ENCODE results near the gene LPA. TPM values are rescaled to one million over a fixed set of nuclear protein-coding genes. Genes with fewer than 3 reads are reported as not detected.

The LPA gene
- total RNA-seq, 1 donor from 2014 or later = not detected

DNA sequence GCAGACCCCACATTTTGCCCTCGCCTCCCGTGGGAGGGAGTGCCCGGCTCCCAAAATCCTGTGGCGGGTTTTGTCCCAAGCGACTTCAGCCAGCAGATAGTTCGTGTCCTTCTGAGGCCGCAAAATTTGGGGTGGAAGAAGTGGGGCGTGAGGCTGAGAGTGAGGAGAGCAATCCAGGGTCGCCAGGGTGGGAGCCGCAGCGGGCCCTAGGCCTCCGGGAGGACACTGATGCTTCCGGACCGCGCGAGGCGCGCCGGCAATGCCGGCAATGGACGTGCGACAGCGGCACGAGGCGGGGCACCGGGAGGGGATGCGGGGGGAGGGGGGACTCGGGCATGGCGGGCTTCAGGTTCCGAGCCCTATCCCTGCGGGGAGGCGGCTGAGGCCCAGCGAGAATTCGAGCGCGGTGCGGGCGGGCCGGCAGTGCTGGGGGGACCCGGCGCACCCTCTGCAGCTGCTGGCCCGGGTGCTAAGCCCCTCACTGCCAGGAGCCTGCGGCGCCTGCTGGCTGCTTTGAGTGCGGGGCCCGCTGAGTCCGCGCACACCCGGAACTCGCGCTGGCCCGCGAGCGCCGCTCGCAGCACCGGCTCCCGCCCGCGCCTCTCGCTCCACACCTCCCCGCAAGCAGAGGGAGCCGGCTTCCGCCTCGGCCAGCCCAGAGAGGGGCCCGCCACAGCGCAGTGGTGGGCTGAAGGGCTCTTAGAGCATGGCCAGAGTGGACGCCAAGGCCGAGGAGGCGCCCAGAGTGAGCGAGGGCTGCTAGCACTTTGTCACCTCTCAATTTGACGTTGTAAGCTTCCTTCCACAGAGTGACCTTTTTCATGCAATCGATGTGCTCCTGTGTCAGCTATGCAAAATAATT, 143.8 kb downstream of the LPA start:
- intact Hi-C loops (cut with micrococcal nuclease) = loop anchor here (1.0 to 5.0 kb wide), 3 partner anchors 14 to 472 kb away; partner anchors contain the start of gene MAP3K4
- Mint-ChIP-seq H3K9me3 (no peaks in the 10 kb centered on the region), H3K4me1 (ENCODE audit: low read depth) (peaks cover 18% of the 10 kb centered on the region), H3K36me3 (ENCODE audit: low read depth) (peaks cover 3% of the 10 kb centered on the region), H3K27ac (peak overlapping the region; percentile 87), H3K27me3 (ENCODE audit: low read depth) (peaks cover 48% of the 10 kb centered on the region), H3K4me3 (ENCODE audit: low read depth) (peak overlapping the region; percentile 90)
- DNase-seq (ENCODE audit: low spot score) = peak; percentile 64

DNA sequence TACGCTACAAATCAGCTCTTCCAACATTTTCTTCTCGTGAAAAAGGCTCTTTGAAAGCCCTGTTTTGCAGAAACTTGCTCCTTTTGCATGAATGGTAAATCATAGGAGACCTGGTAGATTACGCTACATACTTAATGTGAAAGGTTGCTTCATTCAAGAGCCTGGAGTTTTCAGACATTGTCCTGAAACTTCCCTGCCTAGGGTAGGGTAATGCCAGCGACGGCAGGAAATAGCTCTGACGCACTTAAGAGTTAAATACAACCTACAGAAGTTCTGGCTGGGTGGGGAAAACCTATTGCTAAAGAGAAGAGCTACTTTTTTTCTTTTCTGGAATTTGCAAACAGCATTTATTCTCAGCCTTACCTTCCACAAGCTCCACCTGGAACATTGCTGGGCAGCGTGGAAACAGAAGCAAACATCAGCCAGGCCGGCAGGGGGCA, 144.5 kb downstream of the LPA start:
- no peaks in the 10 kb centered on the region for H3K9me3 Mint-ChIP-seq
- H3K27me3 Mint-ChIP-seq (ENCODE audit: low read depth) = peaks cover 51% of the 10 kb centered on the region
- H3K4me3 Mint-ChIP-seq (ENCODE audit: low read depth) = peak overlapping the region; percentile 90
- DNase-seq (ENCODE audit: low spot score) = no peak
- H3K27ac Mint-ChIP-seq = peak overlapping the region; percentile 87
- peaks cover 3% of the 10 kb centered on the region for H3K36me3 Mint-ChIP-seq (ENCODE audit: low read depth)
- peaks cover 18% of the 10 kb centered on the region for H3K4me1 Mint-ChIP-seq (ENCODE audit: low read depth)
- intact Hi-C loops (cut with micrococcal nuclease) = loop anchor here (1.0 to 5.0 kb wide), 3 partner anchors 15 to 473 kb away; partner anchors contain the start of gene MAP3K4

DNA sequence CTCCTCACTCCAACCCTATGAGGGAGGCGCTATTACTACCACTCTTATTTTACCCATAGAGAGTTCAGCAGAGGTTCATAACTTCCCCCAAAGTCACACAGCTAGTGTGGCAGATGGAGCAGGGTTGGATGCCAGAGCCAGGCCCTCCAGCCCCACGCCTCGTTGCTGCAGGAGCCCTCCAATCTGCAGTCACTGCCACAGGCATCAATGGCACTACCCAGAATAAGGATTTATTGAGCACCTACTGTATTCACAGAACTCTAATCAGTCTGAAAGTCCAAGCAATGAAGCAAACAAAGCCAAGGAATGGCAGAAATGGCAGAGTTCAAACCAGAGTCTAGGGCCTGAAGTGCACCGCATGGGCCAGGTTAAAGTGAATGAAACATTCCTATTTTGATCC, 144.9 kb downstream of the LPA start:
- Mint-ChIP-seq H3K36me3 (ENCODE audit: low read depth) (peaks cover 3% of the 10 kb centered on the region), H3K27me3 (ENCODE audit: low read depth) (peaks cover 54% of the 10 kb centered on the region), H3K27ac (no peak overlapping the region), H3K9me3 (no peaks in the 10 kb centered on the region), H3K4me3 (ENCODE audit: low read depth) (peak overlapping the region; percentile 39), H3K4me1 (ENCODE audit: low read depth) (peaks cover 18% of the 10 kb centered on the region)
- intact Hi-C loops (cut with micrococcal nuclease) = no loop called here
- DNase-seq (ENCODE audit: low spot score) = no peak

DNA sequence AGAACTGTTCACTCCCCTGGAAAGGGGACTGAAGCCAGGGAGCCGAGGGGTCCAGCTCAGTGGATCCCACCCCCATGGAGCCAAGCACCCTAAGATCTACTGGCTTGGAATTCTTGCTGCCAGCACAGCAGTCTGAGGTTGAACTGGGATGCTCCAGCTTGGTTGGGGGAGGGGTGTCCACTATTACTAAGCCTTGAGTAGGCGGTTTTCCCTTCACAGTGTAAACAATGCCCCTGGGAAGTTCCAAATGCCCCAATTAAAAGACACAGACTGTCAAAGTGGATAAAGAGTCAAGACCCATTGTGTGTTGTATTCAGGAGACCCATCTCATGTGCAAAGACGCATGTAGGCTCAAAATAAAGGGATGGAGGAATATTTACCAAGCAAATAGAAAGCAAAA, 150.2 kb downstream of the LPA start:
- no peak for DNase-seq (ENCODE audit: low spot score)
- Mint-ChIP-seq H3K4me3 (ENCODE audit: low read depth) (no peak overlapping the region), H3K9me3 (no peaks in the 10 kb centered on the region), H3K4me1 (ENCODE audit: low read depth) (peaks cover 3% of the 10 kb centered on the region), H3K36me3 (ENCODE audit: low read depth) (peaks cover 3% of the 10 kb centered on the region), H3K27ac (no peak overlapping the region), H3K27me3 (ENCODE audit: low read depth) (peaks cover 53% of the 10 kb centered on the region)
- intact Hi-C loops (cut with micrococcal nuclease) = no loop called here

DNA sequence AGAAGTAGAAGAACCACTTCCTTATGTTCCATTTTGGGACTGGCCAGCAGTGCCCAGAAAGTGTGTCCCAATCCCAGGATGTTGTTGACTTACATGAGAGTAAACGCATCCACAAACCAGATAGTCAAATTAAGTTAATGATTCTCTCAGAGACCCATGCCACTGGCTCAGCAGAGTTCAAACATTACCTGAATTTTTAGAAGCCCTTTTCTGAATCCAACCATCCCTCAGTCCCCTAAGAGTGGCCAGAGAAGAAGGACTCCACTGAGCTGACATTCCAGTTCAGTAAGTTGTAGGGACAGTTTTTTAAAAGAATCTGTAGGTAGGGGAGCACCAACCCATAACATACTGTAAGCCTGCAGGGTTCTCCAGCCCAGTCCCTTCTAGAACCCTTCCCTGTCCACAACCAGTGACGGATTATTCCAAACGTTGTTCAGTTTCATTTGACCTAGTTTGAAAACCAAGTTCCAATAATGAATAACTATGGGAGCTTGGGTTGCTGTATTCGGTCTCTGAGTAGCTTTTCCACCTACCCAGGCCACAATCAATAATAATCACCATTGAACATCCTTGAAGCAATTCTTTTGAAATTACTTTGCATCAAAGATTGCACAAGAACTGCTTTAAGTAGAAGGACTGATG, 153.0 kb downstream of the LPA start:
- no peak overlapping the region for H3K4me3 Mint-ChIP-seq (ENCODE audit: low read depth)

DNA sequence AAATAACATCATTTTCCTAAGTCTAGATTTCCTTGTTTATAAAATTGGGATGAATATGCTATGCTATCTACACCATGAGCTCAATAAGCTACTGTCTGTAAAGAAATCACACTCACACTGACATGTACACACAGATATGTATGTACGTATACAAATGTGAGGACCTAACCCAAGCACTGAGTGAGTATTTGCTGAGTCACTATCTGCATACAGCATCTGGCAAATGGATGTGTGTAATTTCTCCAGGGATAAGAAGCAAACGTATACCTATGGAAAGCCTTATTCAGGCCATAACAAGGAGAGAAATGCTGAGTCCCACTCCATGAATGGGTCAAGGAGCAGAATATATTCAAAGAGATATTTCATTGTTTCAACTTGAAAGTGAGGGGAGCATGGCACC, 153.9 kb downstream of the LPA start:
- Mint-ChIP-seq H3K9me3 (no peaks in the 10 kb centered on the region), H3K36me3 (ENCODE audit: low read depth) (no peaks in the 10 kb centered on the region), H3K27me3 (ENCODE audit: low read depth) (peaks cover 26% of the 10 kb centered on the region), H3K27ac (no peak overlapping the region), H3K4me3 (ENCODE audit: low read depth) (no peak overlapping the region), H3K4me1 (ENCODE audit: low read depth) (no peaks in the 10 kb centered on the region)
- intact Hi-C loops (cut with micrococcal nuclease) = no loop called here
- DNase-seq (ENCODE audit: low spot score) = no peak

More for the DNA sequence above, 153.0 kb downstream of the LPA start:
- intact Hi-C loops (cut with micrococcal nuclease) = no loop called here
- H3K9me3 Mint-ChIP-seq = no peaks in the 10 kb centered on the region
- no peak for DNase-seq (ENCODE audit: low spot score)
- no peak overlapping the region for H3K27ac Mint-ChIP-seq
- no peaks in the 10 kb centered on the region for H3K36me3 Mint-ChIP-seq (ENCODE audit: low read depth)
- H3K27me3 Mint-ChIP-seq (ENCODE audit: low read depth) = peaks cover 33% of the 10 kb centered on the region
- no peaks in the 10 kb centered on the region for H3K4me1 Mint-ChIP-seq (ENCODE audit: low read depth)

DNA sequence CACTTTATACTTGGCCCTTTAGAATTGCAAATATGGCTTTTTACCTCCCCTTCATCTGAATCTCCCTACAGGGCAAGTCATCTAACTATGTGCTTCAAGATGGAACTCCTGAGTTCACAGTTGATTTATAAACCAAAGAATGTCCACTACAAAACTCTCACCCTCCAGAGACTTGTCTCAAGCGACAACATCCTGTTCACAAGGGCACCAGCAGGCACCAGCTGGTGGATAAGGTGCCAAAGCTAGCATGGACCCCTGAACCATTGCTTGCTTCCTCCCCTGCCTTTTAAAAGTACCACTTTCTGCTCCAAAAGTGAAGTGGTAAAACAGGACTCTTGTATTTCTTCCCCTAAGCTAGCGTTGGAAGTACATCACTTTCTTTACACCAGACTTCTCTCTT, 154.5 kb downstream of the LPA start:
- Mint-ChIP-seq H3K4me3 (ENCODE audit: low read depth) (no peak overlapping the region), H3K36me3 (ENCODE audit: low read depth) (no peaks in the 10 kb centered on the region), H3K9me3 (peaks cover 2% of the 10 kb centered on the region), H3K27me3 (ENCODE audit: low read depth) (peaks cover 20% of the 10 kb centered on the region), H3K4me1 (ENCODE audit: low read depth) (no peaks in the 10 kb centered on the region), H3K27ac (no peak overlapping the region)
- DNase-seq (ENCODE audit: low spot score) = no peak
- intact Hi-C loops (cut with micrococcal nuclease) = no loop called here

DNA sequence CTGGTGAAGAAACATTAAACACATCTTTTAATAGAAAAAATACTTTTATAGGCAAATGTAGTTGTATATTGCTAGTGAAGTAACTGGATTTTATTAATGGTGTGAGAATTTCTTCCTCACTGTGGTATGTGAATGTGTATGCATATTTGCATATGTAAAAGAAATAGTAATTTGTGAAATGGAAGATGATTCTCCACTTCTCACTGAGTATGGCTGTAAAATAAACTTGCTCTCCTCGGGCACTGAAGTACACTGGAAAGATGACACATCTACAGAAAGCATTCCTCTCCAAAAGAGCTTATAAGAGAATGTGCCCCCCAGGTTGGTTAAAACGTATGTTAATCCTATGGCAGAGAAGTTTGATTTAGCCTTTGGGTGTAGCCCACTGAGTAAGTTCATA, 155.5 kb downstream of the LPA start:
- no peak for DNase-seq (ENCODE audit: low spot score)
- Mint-ChIP-seq H3K27me3 (ENCODE audit: low read depth) (peaks cover 17% of the 10 kb centered on the region), H3K36me3 (ENCODE audit: low read depth) (no peaks in the 10 kb centered on the region), H3K9me3 (peaks cover 12% of the 10 kb centered on the region), H3K4me3 (ENCODE audit: low read depth) (no peak overlapping the region), H3K4me1 (ENCODE audit: low read depth) (no peaks in the 10 kb centered on the region), H3K27ac (no peak overlapping the region)
- intact Hi-C loops (cut with micrococcal nuclease) = no loop called here

DNA sequence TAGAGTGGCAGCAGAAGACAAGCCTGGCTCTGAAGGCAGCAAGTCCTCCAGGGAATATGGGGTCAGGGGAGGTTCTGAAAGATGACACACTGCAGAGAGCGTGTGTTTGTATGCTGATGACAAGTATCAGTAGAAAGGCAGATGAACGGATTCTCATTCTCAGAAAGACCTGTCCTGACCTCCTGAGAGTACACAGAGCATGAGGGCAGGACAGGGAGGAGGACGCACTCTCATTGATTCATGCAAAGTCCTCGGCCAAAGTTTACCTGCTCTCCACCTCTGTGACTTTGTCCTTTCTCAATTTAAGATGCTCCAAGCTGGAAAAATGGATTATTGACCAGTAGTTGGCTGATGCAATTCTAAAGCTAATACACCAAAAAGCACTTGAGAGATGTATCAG, 156.7 kb downstream of the LPA start:
- no peak overlapping the region for H3K4me3 Mint-ChIP-seq (ENCODE audit: low read depth)
- no peak overlapping the region for H3K27ac Mint-ChIP-seq
- no peaks in the 10 kb centered on the region for H3K36me3 Mint-ChIP-seq (ENCODE audit: low read depth)
- intact Hi-C loops (cut with micrococcal nuclease) = no loop called here
- H3K4me1 Mint-ChIP-seq (ENCODE audit: low read depth) = no peaks in the 10 kb centered on the region
- H3K9me3 Mint-ChIP-seq = peaks cover 19% of the 10 kb centered on the region
- peaks cover 13% of the 10 kb centered on the region for H3K27me3 Mint-ChIP-seq (ENCODE audit: low read depth)
- no peak for DNase-seq (ENCODE audit: low spot score)

DNA sequence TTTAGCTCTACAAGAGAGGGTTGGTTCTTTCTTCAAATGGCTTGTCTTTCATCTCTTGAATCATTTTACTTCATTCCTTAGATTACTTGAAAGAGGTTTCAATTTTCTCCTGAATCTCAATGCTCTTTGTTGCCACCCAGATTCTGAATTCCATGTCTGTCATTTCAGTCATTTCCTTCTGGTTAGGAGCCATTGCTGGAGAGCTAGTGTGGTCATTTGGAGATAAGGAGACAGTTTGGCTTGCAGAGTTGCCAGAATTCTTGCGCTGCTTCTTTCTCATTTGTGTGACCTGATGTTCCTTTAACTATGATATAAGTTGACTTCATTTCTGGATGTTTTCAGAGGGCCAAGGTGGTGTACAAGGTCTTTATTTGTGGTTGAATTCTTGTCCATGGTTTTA, 158.1 kb downstream of the LPA start:
- H3K9me3 Mint-ChIP-seq = peaks cover 19% of the 10 kb centered on the region
- intact Hi-C loops (cut with micrococcal nuclease) = no loop called here
- no peaks in the 10 kb centered on the region for H3K36me3 Mint-ChIP-seq (ENCODE audit: low read depth)
- peaks cover 10% of the 10 kb centered on the region for H3K27me3 Mint-ChIP-seq (ENCODE audit: low read depth)
- no peaks in the 10 kb centered on the region for H3K4me1 Mint-ChIP-seq (ENCODE audit: low read depth)
- no peak overlapping the region for H3K4me3 Mint-ChIP-seq (ENCODE audit: low read depth)
- DNase-seq (ENCODE audit: low spot score) = no peak
- H3K27ac Mint-ChIP-seq = no peak overlapping the region

DNA sequence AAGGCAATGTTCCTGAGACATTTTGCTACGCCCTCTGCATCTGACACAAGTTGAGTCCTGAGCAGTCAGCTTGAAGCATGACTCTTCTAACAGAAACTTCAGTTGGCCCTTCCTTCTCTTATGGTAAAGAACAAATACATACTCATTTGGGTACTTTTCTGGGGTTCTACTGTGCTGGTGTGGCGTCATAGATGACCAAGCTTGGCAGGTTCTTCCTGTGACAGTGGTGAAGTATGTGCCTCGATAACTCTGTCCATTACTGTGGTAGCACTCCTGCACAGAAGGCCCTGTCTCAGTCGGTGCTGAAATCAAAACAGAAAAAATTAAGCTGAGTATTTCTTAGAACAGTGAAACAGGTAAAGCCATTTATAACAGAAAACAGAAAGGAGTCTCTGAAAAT, 163.4 kb downstream of the LPA start:
- no peak for DNase-seq (ENCODE audit: low spot score)
- peaks cover 20% of the 10 kb centered on the region for H3K36me3 Mint-ChIP-seq (ENCODE audit: low read depth)
- peaks cover 9% of the 10 kb centered on the region for H3K27me3 Mint-ChIP-seq (ENCODE audit: low read depth)
- H3K27ac Mint-ChIP-seq = no peak overlapping the region
- H3K9me3 Mint-ChIP-seq = peaks cover 19% of the 10 kb centered on the region
- H3K4me1 Mint-ChIP-seq (ENCODE audit: low read depth) = peaks cover 5% of the 10 kb centered on the region
- intact Hi-C loops (cut with micrococcal nuclease) = no loop called here
- no peak overlapping the region for H3K4me3 Mint-ChIP-seq (ENCODE audit: low read depth)

DNA sequence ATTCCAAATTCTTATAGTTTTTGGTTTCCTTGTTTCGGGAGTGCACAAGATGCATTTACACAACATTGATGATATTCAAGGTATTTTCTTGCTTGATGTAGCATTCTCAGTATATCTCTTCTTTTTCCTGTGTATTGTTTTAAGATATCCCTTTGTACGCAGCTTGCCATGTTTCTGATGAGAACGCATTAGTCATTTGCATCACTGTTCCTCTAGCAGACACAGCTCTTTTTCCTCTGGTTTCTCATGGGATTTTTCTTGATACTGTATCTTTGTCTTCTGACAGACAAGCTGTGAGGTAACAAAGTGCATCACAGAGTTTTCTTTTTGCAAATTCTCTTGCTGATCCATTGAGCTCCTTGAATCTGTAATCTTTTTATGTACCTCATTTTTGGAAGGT, 169.5 kb downstream of the LPA start:
- Mint-ChIP-seq H3K4me3 (ENCODE audit: low read depth) (no peak overlapping the region), H3K36me3 (ENCODE audit: low read depth) (peaks cover 9% of the 10 kb centered on the region), H3K27me3 (ENCODE audit: low read depth) (peaks cover 19% of the 10 kb centered on the region), H3K4me1 (ENCODE audit: low read depth) (no peaks in the 10 kb centered on the region), H3K9me3 (no peaks in the 10 kb centered on the region), H3K27ac (no peak overlapping the region)
- intact Hi-C loops (cut with micrococcal nuclease) = no loop called here
- DNase-seq (ENCODE audit: low spot score) = no peak

DNA sequence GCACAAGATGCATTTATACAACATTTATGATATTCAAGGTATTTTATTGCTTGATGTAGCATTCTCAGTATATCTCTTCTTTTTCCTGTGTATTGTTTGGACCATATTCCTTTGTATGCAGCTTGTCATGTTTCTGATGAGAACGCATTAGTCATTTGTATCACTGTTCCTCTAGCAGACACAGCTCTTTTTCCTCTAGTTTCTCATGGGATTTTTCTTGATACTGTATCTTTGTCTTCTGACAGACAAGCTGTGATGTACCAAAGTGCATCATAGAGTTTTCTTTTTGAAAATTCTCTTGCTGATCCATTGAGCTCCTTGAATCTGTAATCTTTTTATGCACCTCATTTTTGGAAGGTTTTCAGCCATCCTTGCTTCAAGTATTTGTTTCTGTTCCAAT, 175.0 kb downstream of the LPA start:
- Mint-ChIP-seq H3K9me3 (no peaks in the 10 kb centered on the region), H3K4me1 (ENCODE audit: low read depth) (no peaks in the 10 kb centered on the region), H3K4me3 (ENCODE audit: low read depth) (no peak overlapping the region), H3K27ac (no peak overlapping the region), H3K27me3 (ENCODE audit: low read depth) (peaks cover 20% of the 10 kb centered on the region), H3K36me3 (ENCODE audit: low read depth) (no peaks in the 10 kb centered on the region)
- intact Hi-C loops (cut with micrococcal nuclease) = no loop called here
- DNase-seq (ENCODE audit: low spot score) = no peak

All from activated T-helper 2 cell treated with anti-CD3 and anti-CD28 coated beads, Interferon-gamma antibody, Interleukin-2, Interleukin-4, amounts not matched to agents 10 μg/mL and 5 μg/mL and 100 μg/mL, durations not matched to agents 14 hours and 24 hours and 36 hours (primary cell).